Activated CD4-positive, CD25-positive, alpha-beta regulatory T cell treated with anti-CD3 and anti-CD28 coated beads, Interleukin-2, amount 50 U/mL, for 72 hours (primary cell): ENCODE data around the gene HBG2.

Experiments
- DNase-seq: peaks from one replicate; pipeline ENCODE4 v3.0.0; 2021

Gene HBG2

DNA sequence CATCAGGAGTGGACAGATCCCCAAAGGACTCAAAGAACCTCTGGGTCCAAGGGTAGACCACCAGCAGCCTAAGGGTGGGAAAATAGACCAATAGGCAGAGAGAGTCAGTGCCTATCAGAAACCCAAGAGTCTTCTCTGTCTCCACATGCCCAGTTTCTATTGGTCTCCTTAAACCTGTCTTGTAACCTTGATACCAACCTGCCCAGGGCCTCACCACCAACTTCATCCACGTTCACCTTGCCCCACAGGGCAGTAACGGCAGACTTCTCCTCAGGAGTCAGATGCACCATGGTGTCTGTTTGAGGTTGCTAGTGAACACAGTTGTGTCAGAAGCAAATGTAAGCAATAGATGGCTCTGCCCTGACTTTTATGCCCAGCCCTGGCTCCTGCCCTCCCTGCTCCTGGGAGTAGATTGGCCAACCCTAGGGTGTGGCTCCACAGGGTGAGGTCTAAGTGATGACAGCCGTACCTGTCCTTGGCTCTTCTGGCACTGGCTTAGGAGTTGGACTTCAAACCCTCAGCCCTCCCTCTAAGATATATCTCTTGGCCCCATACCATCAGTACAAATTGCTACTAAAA, 27.8 kb downstream of the HBG2 start, which contains the start of gene HBB:
TSS of gene HBB (minus strand) at position 340 of the 579 bp plus-strand sequence. CDS start at position 290, 50 bp downstream.
- DNase-seq = no peak

DNA sequence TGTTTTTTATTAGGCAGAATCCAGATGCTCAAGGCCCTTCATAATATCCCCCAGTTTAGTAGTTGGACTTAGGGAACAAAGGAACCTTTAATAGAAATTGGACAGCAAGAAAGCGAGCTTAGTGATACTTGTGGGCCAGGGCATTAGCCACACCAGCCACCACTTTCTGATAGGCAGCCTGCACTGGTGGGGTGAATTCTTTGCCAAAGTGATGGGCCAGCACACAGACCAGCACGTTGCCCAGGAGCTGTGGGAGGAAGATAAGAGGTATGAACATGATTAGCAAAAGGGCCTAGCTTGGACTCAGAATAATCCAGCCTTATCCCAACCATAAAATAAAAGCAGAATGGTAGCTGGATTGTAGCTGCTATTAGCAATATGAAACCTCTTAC, 29.1 kb downstream of the HBG2 start:
- no peak for DNase-seq

DNA sequence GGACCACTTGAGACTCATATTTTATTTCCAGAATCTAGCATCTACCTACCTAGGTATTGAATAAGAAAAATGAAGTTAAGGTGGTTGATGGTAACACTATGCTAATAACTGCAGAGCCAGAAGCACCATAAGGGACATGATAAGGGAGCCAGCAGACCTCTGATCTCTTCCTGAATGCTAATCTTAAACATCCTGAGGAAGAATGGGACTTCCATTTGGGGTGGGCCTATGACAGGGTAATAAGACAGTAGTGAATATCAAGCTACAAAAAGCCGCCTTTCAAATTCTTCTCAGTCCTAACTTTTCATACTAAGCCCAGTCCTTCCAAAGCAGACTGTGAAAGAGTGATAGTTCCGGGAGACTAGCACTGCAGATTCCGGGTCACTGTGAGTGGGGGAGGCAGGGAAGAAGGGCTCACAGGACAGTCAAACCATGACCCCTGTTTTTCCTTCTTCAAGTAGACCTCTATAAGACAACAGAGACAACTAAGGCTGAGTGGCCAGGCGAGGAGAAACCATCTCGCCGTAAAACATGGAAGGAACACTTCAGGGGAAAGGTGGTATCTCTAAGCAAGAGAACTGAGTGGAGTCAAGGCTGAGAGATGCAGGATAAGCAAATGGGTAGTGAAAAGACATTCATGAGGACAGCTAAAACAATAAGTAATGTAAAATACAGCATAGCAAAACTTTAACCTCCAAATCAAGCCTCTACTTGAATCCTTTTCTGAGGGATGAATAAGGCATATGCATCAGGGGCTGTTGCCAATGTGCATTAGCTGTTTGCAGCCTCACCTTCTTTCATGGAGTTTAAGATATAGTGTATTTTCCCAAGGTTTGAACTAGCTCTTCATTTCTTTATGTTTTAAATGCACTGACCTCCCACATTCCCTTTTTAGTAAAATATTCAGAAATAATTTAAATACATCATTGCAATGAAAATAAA, 29.8 kb downstream of the HBG2 start:
- no peak for DNase-seq

DNA sequence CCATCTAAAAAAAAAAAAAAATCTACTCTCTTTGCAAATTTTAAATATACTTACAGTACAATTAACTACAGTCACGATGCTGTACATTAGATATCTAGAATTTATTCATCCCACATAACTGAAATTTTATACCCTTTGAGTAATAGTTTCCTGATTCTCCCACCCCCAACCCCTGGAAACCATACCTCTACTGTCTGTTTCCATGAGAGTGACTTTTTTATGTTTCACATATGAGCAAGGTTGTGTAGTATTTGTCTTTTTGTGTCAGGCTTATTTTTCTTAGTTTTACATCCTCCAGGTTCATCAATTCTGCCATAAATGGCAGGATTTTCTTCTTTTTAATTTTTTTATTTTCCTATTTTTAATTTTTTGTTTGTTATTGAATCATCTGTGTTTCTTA, 30.9 kb downstream of the HBG2 start:
- no peak for DNase-seq

- DNase-seq = no peak
These were observed 31.4 kb downstream of the HBG2 start for GRCh38 chr11:5223146-5223545.

- no peak for DNase-seq
These were observed 44.1 kb downstream of the HBG2 start for GRCh38 chr11:5210376-5210885.

GRCh38 chr11:5204787-5205186, 49.8 kb downstream of the HBG2 start:
- no peak for DNase-seq

- no peak for DNase-seq
These were observed 51.2 kb downstream of the HBG2 start for GRCh38 chr11:5203366-5203765.
